GM19193 (cell line): Measurements from ENCODE around the gene PTPMT1.

Experiments
- POLR2A ChIP-seq: IDR thresholded peaks from 4 replicates; pipeline ENCODE4 v1.6.1; 2011; ENCODE audit not compliant: insufficient read depth, insufficient read length; ENCODE audit errors: extremely low read depth

Gene PTPMT1

GRCh38 chr11:47538741-47539565 lies 26.4 kb upstream of the PTPMT1 start:
- no peak for TF ChIP-seq POLR2A

- no peak for TF ChIP-seq POLR2A
Observed at GRCh38 chr11:47539681-47540039, 25.7 kb upstream of the PTPMT1 start.

GRCh38 chr11:47541070-47541469 lies 24.3 kb upstream of the PTPMT1 start:
- no peak for TF ChIP-seq POLR2A

- no peak for TF ChIP-seq POLR2A
Observed at GRCh38 chr11:47545298-47545697, 20.1 kb upstream of the PTPMT1 start.

GRCh38 chr11:47550288-47551047 lies 14.9 kb upstream of the PTPMT1 start:
- no peak for TF ChIP-seq POLR2A

GRCh38 chr11:47551086-47551485 lies 14.3 kb upstream of the PTPMT1 start:
- no peak for TF ChIP-seq POLR2A

GRCh38 chr11:47552056-47552565 lies 13.3 kb upstream of the PTPMT1 start:
- TF ChIP-seq POLR2A, result no peak

- TF ChIP-seq POLR2A, result peak; percentile 79
Observed at GRCh38 chr11:47552566-47553405, 12.6 kb upstream of the PTPMT1 start, which contains the start of gene CELF1. CELF1 (minus strand) TSS chr11:47553132; CDS start chr11:47499523, 53,609 bp downstream.

GRCh38 chr11:47553406-47553743 lies 12.0 kb upstream of the PTPMT1 start:
- no peak for TF ChIP-seq POLR2A

- no peak for TF ChIP-seq POLR2A
Observed at GRCh38 chr11:47558695-47559094, 6.7 kb upstream of the PTPMT1 start.

- no peak for TF ChIP-seq POLR2A
Observed at GRCh38 chr11:47560426-47560825, 5.0 kb upstream of the PTPMT1 start.

GRCh38 chr11:47564933-47565339 lies 463 bp upstream of the PTPMT1 start:
- no peak for TF ChIP-seq POLR2A

GRCh38 chr11:47566149-47566698 lies 825 bp downstream of the PTPMT1 start:
- TF ChIP-seq POLR2A, result no peak

- no peak for TF ChIP-seq POLR2A
Observed at GRCh38 chr11:47569646-47570045, 4.2 kb downstream of the PTPMT1 start.
